ENCODE results near the gene DAPK3.
"Not testable (repeated sequence)": the region's sequence is repeated elsewhere in the genome, so short reads cannot be mapped to it uniquely, and the experiment has no call there.

DAPK3 gene

GRCh38 chr19:3970808-3971598, at the start of gene DAPK3:
Gene DAPK3, minus strand, starts transcription at chr19:3971099. Its CDS starts 1,364 bp downstream, at chr19:3969735.
- peak; percentile 96 for DNase-seq (ENCODE audit: low spot score)

GRCh38 chr19:4019578-4019977, 48.7 kb upstream of the DAPK3 start:
- no peak for DNase-seq (ENCODE audit: low spot score)

GRCh38 chr19:4018775-4019504, 48.0 kb upstream of the DAPK3 start:
- DNase-seq (ENCODE audit: low spot score) = no peak

- no peak for DNase-seq (ENCODE audit: low spot score)
These were observed 47.3 kb upstream of the DAPK3 start for GRCh38 chr19:4018140-4018613.

GRCh38 chr19:4016903-4017638, 46.2 kb upstream of the DAPK3 start:
- no peak for DNase-seq (ENCODE audit: low spot score)

GRCh38 chr19:4016486-4016885, 45.6 kb upstream of the DAPK3 start:
- DNase-seq (ENCODE audit: low spot score) = no peak

GRCh38 chr19:4015705-4016402, 45.0 kb upstream of the DAPK3 start:
- DNase-seq (ENCODE audit: low spot score) = no peak

GRCh38 chr19:4014541-4015491, 43.9 kb upstream of the DAPK3 start:
- peak; percentile 48 for DNase-seq (ENCODE audit: low spot score)

GRCh38 chr19:4013886-4014540, 43.1 kb upstream of the DAPK3 start:
- no peak for DNase-seq (ENCODE audit: low spot score)

GRCh38 chr19:4012975-4013634, 42.2 kb upstream of the DAPK3 start:
- DNase-seq (ENCODE audit: low spot score) = no peak

GRCh38 chr19:4012092-4012974, 41.4 kb upstream of the DAPK3 start:
- no peak for DNase-seq (ENCODE audit: low spot score)

- not testable (repeated sequence) for DNase-seq (ENCODE audit: low spot score)
These were observed 40.5 kb upstream of the DAPK3 start for GRCh38 chr19:4011430-4011829.

- DNase-seq (ENCODE audit: low spot score) = no peak
These were observed 39.9 kb upstream of the DAPK3 start for GRCh38 chr19:4010808-4011110.

GRCh38 chr19:4009990-4010807, 39.3 kb upstream of the DAPK3 start:
- DNase-seq (ENCODE audit: low spot score) = no peak

GRCh38 chr19:4007836-4008539, 37.1 kb upstream of the DAPK3 start:
- peak; percentile 57 for DNase-seq (ENCODE audit: low spot score)

- peak; percentile 97 for DNase-seq (ENCODE audit: low spot score)
These were observed 36.3 kb upstream of the DAPK3 start, which contains the start of gene PIAS4 for GRCh38 chr19:4007021-4007835. Gene PIAS4, plus strand, starts transcription at chr19:4007736. Its CDS starts 25 bp downstream, at chr19:4007761.

All from hematopoietic multipotent progenitor cell treated with erythropoietin and hydrocortisone succinate and interleukin-3 and kit ligand, for 15 days (in vitro differentiated cells).